H1 (cell line): ENCODE measurements around the gene FAM3B. TPM values are rescaled to one million over a fixed set of nuclear protein-coding genes. Genes with fewer than 3 reads are reported as not detected.

Experiments
- ZNF274 ChIP-seq: IDR thresholded peaks from 2 replicates; pipeline ENCODE4 v1.7.0; 2012; ENCODE audit warnings: low read length, borderline replicate concordance; ENCODE audit errors: extremely low read depth
- polyA plus RNA-seq, 7 experiments: library from polyadenylated mRNA; depleted of rRNA in 3 of 7; stranded (reverse) in 5 of 7; unstranded in 2 of 7; fragments of >200 nt in 5 of 7; fragments of 200-250 nt in 2 of 7; gene quantifications; 1 replicate in 5 of 7; 2 replicates in 1 of 7; 4 replicates in 1 of 7; pipeline versions ENCODE4 v1.2.1 to v1.2.3, GENCODE V29; 2011 to 2013; ENCODE audit warnings: missing spikeins in 2 of 7, mixed read lengths in 2 of 7
- total RNA-seq: library from RNA; stranded (reverse); fragmentation: NEBNext Ultra II Directional; extraction: Animal tissue kit (Norgen Biotek cat#: 25700); gene quantifications from 2 replicates; pipeline ENCODE4 v1.2.1, GENCODE V29; 2021

The FAM3B gene
- total and polyA plus RNA-seq, 2 of the 8 experiments (the other 6 are each of a cell fraction or from before 2014, with no cell fraction given): 2.0 TPM

DNA sequence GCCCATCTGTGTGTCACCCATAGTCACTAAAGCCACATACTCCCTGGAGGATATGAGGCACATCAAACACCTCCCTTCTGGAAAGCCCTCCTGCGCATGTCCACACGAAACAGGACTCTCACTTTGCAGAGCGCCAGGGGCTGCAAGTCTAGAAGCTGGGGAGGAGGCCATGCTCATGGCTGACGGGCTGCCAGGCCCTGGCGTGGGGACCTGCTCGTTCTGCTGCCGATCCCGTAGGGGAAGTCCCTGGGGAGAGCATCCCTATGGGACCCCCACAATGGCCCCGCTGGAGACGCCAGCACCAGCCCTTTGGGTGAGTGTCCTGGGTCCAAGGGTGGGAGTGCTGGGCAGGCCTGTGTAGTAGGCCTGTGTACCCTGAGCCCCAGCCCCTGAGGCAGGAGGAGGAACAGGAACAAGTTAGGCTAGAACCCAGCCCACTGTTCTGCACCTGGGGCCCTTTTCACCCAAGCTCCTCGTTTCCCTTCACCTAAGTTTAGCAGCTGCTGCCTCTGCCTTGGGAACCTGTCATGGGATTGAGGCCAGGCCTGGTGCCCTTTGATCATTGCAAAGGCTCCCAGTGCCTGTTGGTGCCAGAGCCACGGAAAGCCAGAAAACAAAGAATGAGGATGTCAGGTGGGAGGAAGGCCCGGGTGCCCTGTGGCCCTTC lies 9.9 kb downstream of the FAM3B start (continued):
- no peak for TF ChIP-seq ZNF274
- TF ChIP-seq, all 59 proteins: peak for 0
